Kidney (tissue), 14 donors: ENCODE results near the gene PLPPR5. TPM values are rescaled to one million over a fixed set of nuclear protein-coding genes. Genes with fewer than 3 reads are reported as not detected.

ENCODE experiments used
- DNase-seq, 5 donors: peaks; one replicate each; pipeline ENCODE4 v3.0.0-alpha.2; 2013 to 2020
- FAIRE-seq: peaks from 2 replicates; lab custom pipeline; 2012; peaks lifted over from hg19 to GRCh38; lab: Jason Lieb, UNC
- H3K27ac ChIP-seq, 2 donors: one replicate each; pipeline ENCODE4 v1.7.0; 2013; ENCODE audit warnings: low read depth in 2 of 2, low read length in 2 of 2, inconsistent platforms in 1 of 2
- H3K27me3 ChIP-seq: one replicate; pipeline ENCODE4 v1.7.1; 2013; ENCODE audit warnings: low read length, inconsistent platforms; ENCODE audit not compliant: control insufficient read depth, insufficient read depth
- H3K36me3 ChIP-seq, 3 donors: one replicate each; pipeline versions ENCODE4 v1.7.0 to v1.7.1; 2013; ENCODE audit warnings: low read length in 3 of 3, control low read depth in 1 of 3, inconsistent platforms in 1 of 3; ENCODE audit not compliant: insufficient read depth in 3 of 3, control insufficient read depth in 2 of 3
- H3K4me1 ChIP-seq, 3 donors: one replicate each; pipeline versions ENCODE4 v1.7.0 to v1.7.1; 2013; ENCODE audit warnings: low read length in 3 of 3, inconsistent platforms in 1 of 3, low read depth in 1 of 3; ENCODE audit not compliant: control insufficient read depth in 2 of 3, insufficient read depth in 2 of 3
- H3K4me3 ChIP-seq, 3 donors: one replicate each; pipeline versions ENCODE4 v1.7.0 to v1.8.1; 2013; ENCODE audit warnings: low read length in 3 of 3, control low read depth in 1 of 3, inconsistent platforms in 1 of 3
- H3K9ac ChIP-seq, 3 donors: one replicate each; pipeline versions ENCODE4 v1.7.0 to v1.7.1; 2013; ENCODE audit warnings: low read length in 3 of 3, control low read depth in 1 of 3, inconsistent platforms in 1 of 3
- H3K9me3 ChIP-seq, 3 donors: one replicate each; pipeline versions ENCODE4 v1.7.0 to v1.7.1; 2013; ENCODE audit warnings: low read length in 3 of 3, control low read depth in 1 of 3, inconsistent platforms in 1 of 3; ENCODE audit not compliant: control insufficient read depth in 2 of 3, insufficient read depth in 1 of 3
- CTCF ChIP-seq: IDR thresholded peaks from 3 replicates; pipeline ENCODE4 v1.5.1; 2012; ENCODE audit warnings: mild to moderate bottlenecking, moderate library complexity, borderline replicate concordance; ENCODE audit not compliant: insufficient read depth; ENCODE audit errors: extremely low read depth
- intact Hi-C: fragments of 100-400 bp; cut with DNase I; formaldehyde crosslinking; loops from one replicate; pipeline ENCODE4 v1.11.1; 2022
- polyA plus RNA-seq: library from polyadenylated mRNA; stranded (reverse); fragments of 350-450 nt; fragmentation: Illumina TruSeq; extraction: RNeasy Lipid Tissue Mini Kit (QIAGEN cat#74804); gene quantifications from one replicate; pipeline ENCODE4 v1.2.3, GENCODE V29; 2014; ENCODE audit warnings: low read depth, low replicate concordance; ENCODE audit not compliant: insufficient read depth
- total RNA-seq: library from RNA; stranded (reverse); fragmentation: NEBNext Ultra II Directional; extraction: Animal tissue kit (Norgen Biotek cat#: 25700); gene quantifications from one replicate; pipeline ENCODE4 v1.2.1, GENCODE V29; 2021
- donor health status: control.
- donor health status: control.
- donor health status: control.
- donor health status: control.
- donor health status: control.
- donor health status: DM: yes; HTN: yes; CAD: no.
- donor health status: Normal renal cell carcinoma (clear cell type).

The PLPPR5 gene
- total and polyA plus RNA-seq, 2 donors from 2014 or later, result 0.09 TPM; not detected in 1

GRCh38 chr1:98992844-98993243 lies 11.8 kb downstream of the PLPPR5 start:
- no peaks in the 10 kb centered on the region for H3K36me3 ChIP-seq
- DNase-seq (no peak), FAIRE-seq (no peak)
- no peak overlapping the region for H3K9ac ChIP-seq
- H3K4me3 ChIP-seq, result no peak overlapping the region
- intact Hi-C loops, result no loop called here
- peaks cover 0 to 7% (median 0%) of the 10 kb centered on the region in 3 donors for H3K4me1 ChIP-seq
- no peaks in the 10 kb centered on the region for H3K9me3 ChIP-seq
- no peak for TF ChIP-seq CTCF
- no peaks in the 10 kb centered on the region for H3K27me3 ChIP-seq
- no peak overlapping the region for H3K27ac ChIP-seq

GRCh38 chr1:98991127-98992012 lies 13.3 kb downstream of the PLPPR5 start:
- DNase-seq (no peak), FAIRE-seq (no peak)
- H3K4me1 ChIP-seq, result peaks cover 0 to 7% (median 0%) of the 10 kb centered on the region in 3 donors
- H3K36me3 ChIP-seq, result no peaks in the 10 kb centered on the region
- no peaks in the 10 kb centered on the region for H3K27me3 ChIP-seq
- no peak overlapping the region for H3K9ac ChIP-seq
- intact Hi-C loops, result no loop called here
- no peak for TF ChIP-seq CTCF
- H3K27ac ChIP-seq, result no peak overlapping the region
- no peak overlapping the region for H3K4me3 ChIP-seq
- H3K9me3 ChIP-seq, result no peaks in the 10 kb centered on the region

- peaks cover 0 to 7% (median 0%) of the 10 kb centered on the region in 3 donors for H3K4me1 ChIP-seq
- DNase-seq, result no peak
- H3K9ac ChIP-seq, result no peak overlapping the region
- H3K9me3 ChIP-seq, result no peaks in the 10 kb centered on the region
- H3K27me3 ChIP-seq, result no peaks in the 10 kb centered on the region
- FAIRE-seq, result no peak
- peak overlapping the region in 1 of 2 donors; percentile 33 for H3K27ac ChIP-seq
- TF ChIP-seq CTCF, result no peak
- H3K36me3 ChIP-seq, result no peaks in the 10 kb centered on the region
- intact Hi-C loops, result no loop called here
- no peak overlapping the region for H3K4me3 ChIP-seq
Observed at GRCh38 chr1:98989556-98989907, 15.1 kb downstream of the PLPPR5 start.
